HepG2 (cell line): ENCODE measurements around the gene SLC1A4. TPM values are rescaled to one million over a fixed set of nuclear protein-coding genes. Genes with fewer than 3 reads are reported as not detected.

Experiments
- AKAP8 ChIP-seq: sonication (generic); formaldehyde crosslinking; IDR thresholded peaks from 2 replicates; pipeline ENCODE4 v1.5.1; 2020; ENCODE audit warnings: mild to moderate bottlenecking, missing genetic modification reagents
- BORCS8-MEF2B ChIP-seq: sonication (generic); formaldehyde crosslinking; IDR thresholded peaks from 2 replicates; pipeline ENCODE4 v1.8.0; 2022; ENCODE audit warnings: mild to moderate bottlenecking, missing genetic modification reagents
- CREM ChIP-seq, 2 experiments: sonication (generic) in 1 of 2; formaldehyde crosslinking in 1 of 2; IDR thresholded peaks; 2 replicates each; pipeline versions ENCODE4 v1.4.0 to v1.6.1; 2016 to 2020; ENCODE audit warnings: antibody characterized with exemption in 1 of 2, mild to moderate bottlenecking in 1 of 2, missing genetic modification reagents in 1 of 2
- FIP1L1 ChIP-seq: fragments of 200-400 bp; formaldehyde crosslinking; IDR thresholded peaks from 2 replicates; pipeline ENCODE4 v1.6.1; 2018; ENCODE audit warnings: low read depth, mild to moderate bottlenecking, low read length, moderate library complexity, borderline replicate concordance; ENCODE audit not compliant: insufficient read depth
- FOXK1 ChIP-seq: sonication (generic); formaldehyde crosslinking; IDR thresholded peaks from 2 replicates; pipeline ENCODE4 v1.4.0; 2020; ENCODE audit warnings: low read depth, missing genetic modification reagents, borderline replicate concordance
- NFKBIZ ChIP-seq: IDR thresholded peaks from 2 replicates; pipeline ENCODE4 v1.6.1; 2018; ENCODE audit warnings: missing genetic modification reagents, missing compliant biosample characterization
- NONO ChIP-seq, 2 experiments: fragments of 450-650 bp in 1 of 2; sonication (generic) in 1 of 2; formaldehyde crosslinking in 1 of 2; IDR thresholded peaks in 1 of 2; conservative IDR thresholded peaks in 1 of 2; 2 replicates each; pipeline versions ENCODE4 v1.6.1 to v1.8.0; 2017 to 2022; ENCODE audit warnings: mild to moderate bottlenecking in 1 of 2, missing genetic modification reagents in 1 of 2, moderate library complexity in 1 of 2
- NR0B2 ChIP-seq: sonication (generic); formaldehyde crosslinking; IDR thresholded peaks from 2 replicates; pipeline ENCODE4 v1.4.0; 2020; ENCODE audit warnings: mild to moderate bottlenecking, missing genetic modification reagents
- RFX1 ChIP-seq: fragments of 450-650 bp; IDR thresholded peaks from 2 replicates; pipeline ENCODE4 v1.6.1; 2017
- SRF ChIP-seq: IDR thresholded peaks from 2 replicates; pipeline ENCODE4 v1.6.1; 2011; ENCODE audit warnings: mild to moderate bottlenecking, low read depth, low read length, moderate library complexity
- TBX3 ChIP-seq: fragments of 450-650 bp; IDR thresholded peaks from 2 replicates; pipeline ENCODE4 v1.6.1; 2017; ENCODE audit warnings: antibody characterized with exemption, mild to moderate bottlenecking, inconsistent platforms, borderline replicate concordance
- ZNF263 ChIP-seq: sonication (generic); formaldehyde crosslinking; IDR thresholded peaks from 2 replicates; pipeline ENCODE4 v1.4.0; 2020; ENCODE audit warnings: missing genetic modification reagents
- ZNF292 ChIP-seq: sonication (generic); formaldehyde crosslinking; IDR thresholded peaks from 2 replicates; pipeline ENCODE4 v1.8.1; 2022; ENCODE audit warnings: mild to moderate bottlenecking, low read depth, missing genetic modification reagents, borderline replicate concordance
- ZNF550 ChIP-seq: sonication (generic); formaldehyde crosslinking; IDR thresholded peaks from 2 replicates; pipeline ENCODE4 v1.4.0; 2020; ENCODE audit warnings: mild to moderate bottlenecking, missing genetic modification reagents, borderline replicate concordance
- ZNF639 ChIP-seq: conservative IDR thresholded peaks from 2 replicates; pipeline ENCODE4 v1.6.1; 2018; ENCODE audit warnings: missing genetic modification reagents
- ZNF776 ChIP-seq: sonication (generic); formaldehyde crosslinking; IDR thresholded peaks from 2 replicates; pipeline ENCODE4 v1.4.0; 2020; ENCODE audit warnings: mild to moderate bottlenecking, missing genetic modification reagents
- polyA plus RNA-seq, 8 experiments: library from polyadenylated mRNA; depleted of rRNA in 3 of 8; stranded (reverse) in 7 of 8; unstranded in 1 of 8; fragments of >200 nt; fragmentation: Illumina TruSeq in 4 of 8; extraction: Trizol in 4 of 8; gene quantifications; 2 replicates each; pipeline versions ENCODE4 v1.2.1 to v1.2.3, GENCODE V29; 2011 to 2016; ENCODE audit warnings: low read depth in 4 of 8, missing spikeins in 1 of 8, mixed read lengths in 1 of 8; ENCODE audit not compliant: insufficient read depth in 1 of 8
- total RNA-seq, 5 experiments: library from RNA; depleted of rRNA; stranded (reverse); fragments of >200 nt; fragmentation: Illumina TruSeq; extraction: Trizol; gene quantifications; 2 replicates each; pipeline ENCODE4 v1.2.3, GENCODE V29; 2016; ENCODE audit warnings: low read depth in 1 of 5
- TF ChIP-seq, protein P1 (sequence below): sonication (generic); formaldehyde crosslinking; IDR thresholded peaks from 2 replicates; pipeline ENCODE4 v1.4.0; 2020; ENCODE audit warnings: missing genetic modification reagents
- TF ChIP-seq, protein P2 (sequence below): sonication (generic); formaldehyde crosslinking; IDR thresholded peaks from 2 replicates; pipeline ENCODE4 v1.8.1; 2023; ENCODE audit warnings: mild to moderate bottlenecking, missing genetic modification reagents

SLC1A4 gene
- total and polyA plus RNA-seq, 2 of the 13 experiments (the other 11 are each of a cell fraction or from before 2014, with no cell fraction given) = 21.0 to 39.6 TPM

- TF ChIP-seq ZNF292 (CRISPR knock-in tag) (peak; percentile 76; the same call in 1 of the 2 replicates), BORCS8-MEF2B (CRISPR knock-in tag) (no peak; the same call in 1 of the 2 replicates), FOXK1 (CRISPR knock-in tag) (peak; percentile 26; the same call in 1 of the 2 replicates), FIP1L1 (no peak), CREM (IDR thresholded peaks at IDR 0.05) (no peak), CREM (CRISPR knock-in tag; IDR thresholded peaks at IDR 0.05) (no peak), RFX1 (no peak), AKAP8 (peak; percentile 86; the same call in 1 of the 2 replicates), ZNF263 (CRISPR knock-in tag) (0 out of 2 replicates have a peak, but pooled peaks have one; percentile 50), NR0B2 (CRISPR knock-in tag) (peak; percentile 76; the same call in 1 of the 2 replicates), NONO (IDR thresholded peaks at IDR 0.05) (no peak), NONO (CRISPR knock-in tag; conservative IDR thresholded peaks at IDR 0.05) (peak; percentile 95; the same call in 1 of the 2 replicates), SRF (no peak), ZNF550 (CRISPR knock-in tag) (no peak; the same call in 1 of the 2 replicates), TBX3 (no peak), NFKBIZ (CRISPR knock-in tag) (peak; percentile 73; the same call in 1 of the 2 replicates), ZNF639 (CRISPR knock-in tag) (peak; percentile 51), ZNF776 (CRISPR knock-in tag) (peak; percentile 97; the same call in 1 of the 2 replicates)
- TF ChIP-seq, protein P1, sequence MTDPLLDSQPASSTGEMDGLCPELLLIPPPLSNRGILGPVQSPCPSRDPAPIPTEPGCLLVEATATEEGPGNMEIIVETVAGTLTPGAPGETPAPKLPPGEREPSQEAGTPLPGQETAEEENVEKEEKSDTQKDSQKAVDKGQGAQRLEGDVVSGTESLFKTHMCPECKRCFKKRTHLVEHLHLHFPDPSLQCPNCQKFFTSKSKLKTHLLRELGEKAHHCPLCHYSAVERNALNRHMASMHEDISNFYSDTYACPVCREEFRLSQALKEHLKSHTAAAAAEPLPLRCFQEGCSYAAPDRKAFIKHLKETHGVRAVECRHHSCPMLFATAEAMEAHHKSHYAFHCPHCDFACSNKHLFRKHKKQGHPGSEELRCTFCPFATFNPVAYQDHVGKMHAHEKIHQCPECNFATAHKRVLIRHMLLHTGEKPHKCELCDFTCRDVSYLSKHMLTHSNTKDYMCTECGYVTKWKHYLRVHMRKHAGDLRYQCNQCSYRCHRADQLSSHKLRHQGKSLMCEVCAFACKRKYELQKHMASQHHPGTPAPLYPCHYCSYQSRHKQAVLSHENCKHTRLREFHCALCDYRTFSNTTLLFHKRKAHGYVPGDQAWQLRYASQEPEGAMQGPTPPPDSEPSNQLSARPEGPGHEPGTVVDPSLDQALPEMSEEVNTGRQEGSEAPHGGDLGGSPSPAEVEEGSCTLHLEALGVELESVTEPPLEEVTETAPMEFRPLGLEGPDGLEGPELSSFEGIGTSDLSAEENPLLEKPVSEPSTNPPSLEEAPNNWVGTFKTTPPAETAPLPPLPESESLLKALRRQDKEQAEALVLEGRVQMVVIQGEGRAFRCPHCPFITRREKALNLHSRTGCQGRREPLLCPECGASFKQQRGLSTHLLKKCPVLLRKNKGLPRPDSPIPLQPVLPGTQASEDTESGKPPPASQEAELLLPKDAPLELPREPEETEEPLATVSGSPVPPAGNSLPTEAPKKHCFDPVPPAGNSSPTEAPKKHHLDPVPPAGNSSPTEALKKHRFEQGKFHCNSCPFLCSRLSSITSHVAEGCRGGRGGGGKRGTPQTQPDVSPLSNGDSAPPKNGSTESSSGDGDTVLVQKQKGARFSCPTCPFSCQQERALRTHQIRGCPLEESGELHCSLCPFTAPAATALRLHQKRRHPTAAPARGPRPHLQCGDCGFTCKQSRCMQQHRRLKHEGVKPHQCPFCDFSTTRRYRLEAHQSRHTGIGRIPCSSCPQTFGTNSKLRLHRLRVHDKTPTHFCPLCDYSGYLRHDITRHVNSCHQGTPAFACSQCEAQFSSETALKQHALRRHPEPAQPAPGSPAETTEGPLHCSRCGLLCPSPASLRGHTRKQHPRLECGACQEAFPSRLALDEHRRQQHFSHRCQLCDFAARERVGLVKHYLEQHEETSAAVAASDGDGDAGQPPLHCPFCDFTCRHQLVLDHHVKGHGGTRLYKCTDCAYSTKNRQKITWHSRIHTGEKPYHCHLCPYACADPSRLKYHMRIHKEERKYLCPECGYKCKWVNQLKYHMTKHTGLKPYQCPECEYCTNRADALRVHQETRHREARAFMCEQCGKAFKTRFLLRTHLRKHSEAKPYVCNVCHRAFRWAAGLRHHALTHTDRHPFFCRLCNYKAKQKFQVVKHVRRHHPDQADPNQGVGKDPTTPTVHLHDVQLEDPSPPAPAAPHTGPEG (CRISPR knock-in tag) = peak; percentile 96
- TF ChIP-seq, protein P2, sequence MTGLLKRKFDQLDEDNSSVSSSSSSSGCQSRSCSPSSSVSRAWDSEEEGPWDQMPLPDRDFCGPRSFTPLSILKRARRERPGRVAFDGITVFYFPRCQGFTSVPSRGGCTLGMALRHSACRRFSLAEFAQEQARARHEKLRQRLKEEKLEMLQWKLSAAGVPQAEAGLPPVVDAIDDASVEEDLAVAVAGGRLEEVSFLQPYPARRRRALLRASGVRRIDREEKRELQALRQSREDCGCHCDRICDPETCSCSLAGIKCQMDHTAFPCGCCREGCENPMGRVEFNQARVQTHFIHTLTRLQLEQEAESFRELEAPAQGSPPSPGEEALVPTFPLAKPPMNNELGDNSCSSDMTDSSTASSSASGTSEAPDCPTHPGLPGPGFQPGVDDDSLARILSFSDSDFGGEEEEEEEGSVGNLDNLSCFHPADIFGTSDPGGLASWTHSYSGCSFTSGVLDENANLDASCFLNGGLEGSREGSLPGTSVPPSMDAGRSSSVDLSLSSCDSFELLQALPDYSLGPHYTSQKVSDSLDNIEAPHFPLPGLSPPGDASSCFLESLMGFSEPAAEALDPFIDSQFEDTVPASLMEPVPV (CRISPR knock-in tag) = no peak
Observed at GRCh38 chr2:65056215-65057053, 67.2 kb downstream of the SLC1A4 start, which contains the start of gene CEP68 (continued).
